Measurements from ENCODE around the gene PYDC1. TPM values are rescaled to one million over a fixed set of nuclear protein-coding genes. Genes with fewer than 3 reads are reported as not detected.
"Not testable (repeated sequence)": the region's sequence is repeated elsewhere in the genome, so short reads cannot be mapped to it uniquely, and the experiment has no call there.

PYDC1 gene
- total RNA-seq, 2 donors from 2014 or later: not detected

DNA sequence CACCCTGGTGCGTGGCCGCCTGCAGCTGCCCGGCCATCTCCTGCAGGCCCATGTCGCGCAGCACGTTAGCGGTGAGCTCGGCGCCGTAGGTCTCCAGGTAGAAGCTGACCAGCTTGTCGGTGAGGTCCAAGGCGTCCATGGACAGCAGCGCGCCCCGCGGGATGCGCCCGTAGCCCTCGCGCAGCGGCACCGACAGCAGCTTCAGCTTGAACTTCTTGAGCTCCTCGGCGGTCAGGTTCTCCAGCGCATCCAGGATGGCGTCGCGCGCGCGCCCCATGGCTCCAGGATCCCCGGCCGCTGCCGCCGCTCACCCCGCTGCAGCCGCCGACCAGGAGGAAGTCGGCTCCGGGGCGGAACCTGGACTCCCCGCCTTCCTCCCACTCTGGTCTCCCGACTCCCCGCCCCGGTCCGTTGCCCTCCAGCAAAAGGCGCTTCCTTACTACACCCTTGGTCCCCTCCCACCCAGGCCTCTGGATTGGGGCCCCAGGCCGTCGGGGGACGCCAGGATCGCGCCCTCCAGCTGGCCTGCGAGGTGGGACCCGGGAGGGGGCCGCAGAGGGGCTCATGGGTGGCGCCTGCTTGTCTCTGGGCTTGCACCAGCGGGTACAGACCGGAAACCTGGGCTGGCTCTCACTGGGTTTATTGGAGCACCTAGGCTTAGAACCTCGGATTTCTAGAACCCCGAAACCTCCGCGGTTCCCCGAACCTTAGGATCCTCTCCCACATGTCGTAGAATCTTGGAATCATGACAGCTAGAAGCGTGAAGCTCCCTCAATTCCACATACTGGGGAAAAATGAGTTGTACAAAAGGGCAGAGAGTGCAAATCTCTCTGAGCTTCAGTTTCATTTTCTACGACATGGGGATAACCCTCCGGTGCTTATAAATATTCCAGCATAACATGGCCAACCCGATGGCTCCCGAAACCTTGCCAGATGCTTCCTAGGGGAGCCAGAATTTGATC is 14.2 kb downstream of the PYDC1 start, which contains the start of gene PYCARD:
Gene PYCARD (minus strand): TSS at position 347 of the 962 bp plus-strand sequence. CDS start 70 bp downstream, at position 277.
- TF ChIP-seq CTCF (IDR thresholded peaks at IDR 0.05): no peak
- H3K36me3 ChIP-seq: no peaks in the 10 kb centered on the region
- peak; percentile 12 for ATAC-seq (ENCODE audit: insufficient number of reproducible peaks, low FRiP score, low read depth)

GRCh38 chr16:31201582-31202413 is 15.1 kb downstream of the PYDC1 start:
- H3K9me3 ChIP-seq: no peaks in the 10 kb centered on the region
- no peaks in the 10 kb centered on the region for H3K36me3 ChIP-seq
- H3K4me3 ChIP-seq: peak overlapping the region; percentile 74
- H3K4me1 ChIP-seq (ENCODE audit: control insufficient read depth in 1 of 2, low read depth in 2 of 2): peaks cover 0 to 26% of the 10 kb centered on the region in 2 donors
- no peaks in the 10 kb centered on the region for H3K27me3 ChIP-seq (replicated peaks; ENCODE audit: insufficient read depth)
- DNase-seq (ENCODE audit: low spot score) (no peak), ATAC-seq (ENCODE audit: insufficient number of reproducible peaks, low FRiP score, low read depth) (no peak)
- H3K27ac ChIP-seq: peak overlapping the region in 1 of 2 donors; percentile 16
- no peak for TF ChIP-seq CTCF (IDR thresholded peaks at IDR 0.05)

More for the DNA sequence above, 14.2 kb downstream of the PYDC1 start, which contains the start of gene PYCARD:
- no peaks in the 10 kb centered on the region for H3K9me3 ChIP-seq
- peak within 1 kb of the TSS in 1 of 2 donors; percentile 16 for H3K27ac ChIP-seq
- H3K4me1 ChIP-seq (ENCODE audit: control insufficient read depth in 1 of 2, low read depth in 2 of 2): peaks cover 0 to 26% of the 10 kb centered on the region in 2 donors
- peak within 1 kb of the TSS; percentile 74 for H3K4me3 ChIP-seq
- no peak for DNase-seq (ENCODE audit: low spot score)
- no peaks in the 10 kb centered on the region for H3K27me3 ChIP-seq (replicated peaks; ENCODE audit: insufficient read depth)

DNA sequence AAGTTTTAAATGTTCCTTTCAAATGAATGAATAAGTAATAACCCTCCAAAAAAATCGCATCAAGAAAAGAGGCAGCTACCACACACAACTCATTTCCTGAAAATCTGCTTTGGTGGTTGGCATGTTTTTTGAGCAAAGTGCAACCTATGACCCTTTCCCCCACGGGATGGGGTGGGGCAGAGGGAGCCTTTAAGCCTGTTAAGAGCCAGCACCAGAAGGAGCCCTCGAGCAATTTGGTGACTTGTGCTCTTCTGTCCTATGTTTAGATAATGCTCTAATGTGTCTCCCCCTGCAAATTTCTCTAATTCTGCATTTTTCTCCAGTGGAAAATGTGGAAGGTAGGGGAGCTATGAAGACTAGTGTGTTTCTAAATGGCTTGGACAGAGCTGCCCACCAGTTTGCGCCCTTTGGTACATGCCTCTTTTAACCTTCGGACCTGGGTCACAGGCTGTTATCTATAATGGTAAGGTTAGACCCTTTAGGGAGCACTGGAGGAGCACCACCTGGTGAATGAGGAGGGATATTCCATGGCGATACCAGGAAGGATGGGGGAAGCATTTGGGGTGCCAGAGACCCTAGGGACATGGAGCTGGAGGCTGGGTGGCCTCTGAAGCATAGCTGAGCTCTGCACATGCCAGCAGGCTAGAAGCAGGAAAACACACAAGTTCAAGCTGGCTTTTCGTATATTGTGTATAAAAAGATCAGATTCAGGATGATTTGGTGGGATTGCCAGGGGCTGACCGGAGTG is 15.9 kb downstream of the PYDC1 start:
- peak overlapping the region; percentile 74 for H3K4me3 ChIP-seq
- peaks cover 0 to 26% of the 10 kb centered on the region in 2 donors for H3K4me1 ChIP-seq (ENCODE audit: control insufficient read depth in 1 of 2, low read depth in 2 of 2)
- no peak for ATAC-seq (ENCODE audit: insufficient number of reproducible peaks, low FRiP score, low read depth)
- DNase-seq (ENCODE audit: low spot score): no peak
- H3K27me3 ChIP-seq (replicated peaks; ENCODE audit: insufficient read depth): no peaks in the 10 kb centered on the region
- H3K27ac ChIP-seq: no peak overlapping the region
- no peaks in the 10 kb centered on the region for H3K9me3 ChIP-seq
- no peaks in the 10 kb centered on the region for H3K36me3 ChIP-seq
- no peak for TF ChIP-seq CTCF (IDR thresholded peaks at IDR 0.05)

DNA sequence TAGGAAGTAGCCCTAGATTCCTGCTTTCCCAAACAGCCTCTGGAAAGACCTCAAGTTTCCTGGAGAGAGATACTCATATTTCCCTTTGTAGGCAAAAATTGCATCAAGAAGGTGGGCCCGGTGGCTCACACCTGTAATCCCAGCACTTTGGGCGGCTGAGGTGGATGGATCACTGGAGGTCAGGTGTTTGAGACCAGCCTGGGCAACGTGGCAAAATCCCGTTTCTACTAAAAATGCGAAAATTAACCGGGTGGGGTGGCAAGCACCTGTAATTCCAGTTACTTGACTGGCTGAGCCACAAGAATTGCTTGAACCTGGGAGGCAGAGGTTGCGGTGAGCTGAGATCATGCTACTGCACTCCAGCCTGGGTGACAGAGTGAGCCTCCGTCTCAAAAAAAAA is 16.8 kb downstream of the PYDC1 start:
- not testable (repeated sequence) for H3K27me3 ChIP-seq (replicated peaks; ENCODE audit: insufficient read depth); ATAC-seq (ENCODE audit: insufficient number of reproducible peaks, low FRiP score, low read depth); H3K27ac ChIP-seq; H3K36me3 ChIP-seq; DNase-seq (ENCODE audit: low spot score); H3K4me3 ChIP-seq; H3K9me3 ChIP-seq
- H3K4me1 ChIP-seq (ENCODE audit: control insufficient read depth in 1 of 2, low read depth in 2 of 2): peaks cover 0 to 26% of the 10 kb centered on the region in 2 donors

GRCh38 chr16:31199430-31200041 is 17.4 kb downstream of the PYDC1 start:
- no peak for TF ChIP-seq CTCF (IDR thresholded peaks at IDR 0.05)
- H3K4me1 ChIP-seq (ENCODE audit: control insufficient read depth in 1 of 2, low read depth in 2 of 2): peaks cover 0 to 26% of the 10 kb centered on the region in 2 donors
- no peaks in the 10 kb centered on the region for H3K9me3 ChIP-seq
- DNase-seq (ENCODE audit: low spot score): no peak
- ATAC-seq (ENCODE audit: insufficient number of reproducible peaks, low FRiP score, low read depth): no peak
- H3K27ac ChIP-seq: no peak overlapping the region
- H3K36me3 ChIP-seq: peaks cover 10% of the 10 kb centered on the region
- no peaks in the 10 kb centered on the region for H3K27me3 ChIP-seq (replicated peaks; ENCODE audit: insufficient read depth)
- H3K4me3 ChIP-seq: no peak overlapping the region
